HepG2 (cell line): ENCODE measurements around the gene SLC1A4. TPM values are rescaled to one million over a fixed set of nuclear protein-coding genes. Genes with fewer than 3 reads are reported as not detected.
A peak's percentile ranks its signal among the peaks of the same experiment; 100 is the strongest.

ENCODE experiments used
- DNMT3B ChIP-seq: conservative IDR thresholded peaks from 2 replicates; pipeline ENCODE4 v1.6.1; 2016; ENCODE audit warnings: missing biosample characterization, control low read depth
- FOXM1 ChIP-seq: sonication (generic); formaldehyde crosslinking; IDR thresholded peaks from 2 replicates; pipeline ENCODE4 v1.5.0; 2020; ENCODE audit warnings: missing genetic modification reagents
- GPN1 ChIP-seq: sonication (generic); formaldehyde crosslinking; IDR thresholded peaks from 2 replicates; pipeline ENCODE4 v1.5.1; 2020; ENCODE audit warnings: missing genetic modification reagents, borderline replicate concordance
- HOXA7 ChIP-seq: sonication (generic); formaldehyde crosslinking; IDR thresholded peaks from 2 replicates; pipeline ENCODE4 v1.8.1; 2022; ENCODE audit warnings: mild to moderate bottlenecking, missing genetic modification reagents, moderate library complexity
- JDP2 ChIP-seq: sonication (generic); formaldehyde crosslinking; IDR thresholded peaks from 2 replicates; pipeline ENCODE4 v1.8.1; 2022; ENCODE audit warnings: missing genetic modification reagents, borderline replicate concordance
- MEIS1 ChIP-seq: sonication (generic); formaldehyde crosslinking; IDR thresholded peaks from 2 replicates; pipeline ENCODE4 v1.9.0; 2021; ENCODE audit warnings: mild to moderate bottlenecking, missing genetic modification reagents, moderate library complexity, borderline replicate concordance
- NFE2L2 ChIP-seq: fragments of 150-350 bp; IDR thresholded peaks from 2 replicates; pipeline ENCODE4 v1.6.1; 2014; ENCODE audit warnings: low read length
- POGZ ChIP-seq: sonication (generic); formaldehyde crosslinking; IDR thresholded peaks from 2 replicates; pipeline ENCODE4 v1.4.0; 2020; ENCODE audit warnings: mild to moderate bottlenecking, missing genetic modification reagents
- SIX4 ChIP-seq: sonication (generic); formaldehyde crosslinking; IDR thresholded peaks from 2 replicates; pipeline ENCODE4 v1.4.0; 2020; ENCODE audit warnings: missing genetic modification reagents
- SOX5 ChIP-seq: IDR thresholded peaks from 2 replicates; pipeline ENCODE4 v1.6.1; 2016; ENCODE audit warnings: borderline replicate concordance
- ZNF124 ChIP-seq: sonication (generic); formaldehyde crosslinking; IDR thresholded peaks from 2 replicates; pipeline ENCODE4 v1.4.0; 2020; ENCODE audit warnings: missing genetic modification reagents
- ZNF234 ChIP-seq: sonication (generic); formaldehyde crosslinking; conservative IDR thresholded peaks from 2 replicates; pipeline ENCODE4 v1.5.1; 2020; ENCODE audit warnings: mild to moderate bottlenecking, missing genetic modification reagents
- ZNF431 ChIP-seq: sonication (generic); formaldehyde crosslinking; IDR thresholded peaks from 2 replicates; pipeline ENCODE4 v1.9.0; 2022; ENCODE audit warnings: missing genetic modification reagents, low read depth, mild to moderate bottlenecking, borderline replicate concordance
- ZNF558 ChIP-seq: sonication (generic); formaldehyde crosslinking; IDR thresholded peaks from 2 replicates; pipeline ENCODE4 v1.9.0; 2022; ENCODE audit warnings: mild to moderate bottlenecking, missing genetic modification reagents, borderline replicate concordance
- ZNF614 ChIP-seq: IDR thresholded peaks from 2 replicates; pipeline ENCODE4 v1.6.1; 2018; ENCODE audit warnings: missing biosample characterization, missing genetic modification reagents, inconsistent platforms, borderline replicate concordance
- ZNF615 ChIP-seq: sonication (generic); formaldehyde crosslinking; IDR thresholded peaks from 2 replicates; pipeline ENCODE4 v1.5.0; 2020; ENCODE audit warnings: mild to moderate bottlenecking, missing genetic modification reagents, borderline replicate concordance
- ZNF670 ChIP-seq: sonication (generic); formaldehyde crosslinking; IDR thresholded peaks from 2 replicates; pipeline ENCODE4 v1.8.0; 2022; ENCODE audit warnings: mild to moderate bottlenecking, missing genetic modification reagents, borderline replicate concordance
- ZNF777 ChIP-seq: sonication (generic); formaldehyde crosslinking; IDR thresholded peaks from 2 replicates; pipeline ENCODE4 v1.4.0; 2020; ENCODE audit warnings: missing genetic modification reagents
- ZSCAN9 ChIP-seq: IDR thresholded peaks from 2 replicates; pipeline ENCODE4 v1.6.1; 2016; ENCODE audit warnings: borderline replicate concordance
- polyA plus RNA-seq, 8 experiments: library from polyadenylated mRNA; depleted of rRNA in 3 of 8; stranded (reverse) in 7 of 8; unstranded in 1 of 8; fragments of >200 nt; fragmentation: Illumina TruSeq in 4 of 8; extraction: Trizol in 4 of 8; gene quantifications; 2 replicates each; pipeline versions ENCODE4 v1.2.1 to v1.2.3, GENCODE V29; 2011 to 2016; ENCODE audit warnings: low read depth in 4 of 8, missing spikeins in 1 of 8, mixed read lengths in 1 of 8; ENCODE audit not compliant: insufficient read depth in 1 of 8
- total RNA-seq, 5 experiments: library from RNA; depleted of rRNA; stranded (reverse); fragments of >200 nt; fragmentation: Illumina TruSeq; extraction: Trizol; gene quantifications; 2 replicates each; pipeline ENCODE4 v1.2.3, GENCODE V29; 2016; ENCODE audit warnings: low read depth in 1 of 5
- TF ChIP-seq, protein P1 (sequence below): sonication (generic); formaldehyde crosslinking; IDR thresholded peaks from 2 replicates; pipeline ENCODE4 v1.8.0; 2022; ENCODE audit warnings: missing genetic modification reagents, mild to moderate bottlenecking, borderline replicate concordance
- TF ChIP-seq, protein P2 (sequence below): sonication (generic); formaldehyde crosslinking; conservative IDR thresholded peaks from 2 replicates; pipeline ENCODE4 v1.8.0; 2022; ENCODE audit warnings: missing genetic modification reagents
- TF ChIP-seq, protein P3 (sequence below), 2 experiments: sonication (generic) in 1 of 2; formaldehyde crosslinking in 1 of 2; IDR thresholded peaks; 2 replicates each; pipeline versions ENCODE4 v1.4.0 to v1.6.1; 2018 to 2020; ENCODE audit warnings: missing genetic modification reagents in 2 of 2, borderline replicate concordance in 1 of 2, low read depth in 1 of 2, mild to moderate bottlenecking in 1 of 2, missing biosample characterization in 1 of 2
- TF ChIP-seq, protein P4 (sequence below): sonication (generic); formaldehyde crosslinking; conservative IDR thresholded peaks from 2 replicates; pipeline ENCODE4 v1.8.0; 2022; ENCODE audit warnings: mild to moderate bottlenecking, moderate library complexity, missing genetic modification reagents

The SLC1A4 gene
- total and polyA plus RNA-seq, 2 of the 13 experiments (the other 11 are each of a cell fraction or from before 2014, with no cell fraction given) = 21.0 to 39.6 TPM

DNA sequence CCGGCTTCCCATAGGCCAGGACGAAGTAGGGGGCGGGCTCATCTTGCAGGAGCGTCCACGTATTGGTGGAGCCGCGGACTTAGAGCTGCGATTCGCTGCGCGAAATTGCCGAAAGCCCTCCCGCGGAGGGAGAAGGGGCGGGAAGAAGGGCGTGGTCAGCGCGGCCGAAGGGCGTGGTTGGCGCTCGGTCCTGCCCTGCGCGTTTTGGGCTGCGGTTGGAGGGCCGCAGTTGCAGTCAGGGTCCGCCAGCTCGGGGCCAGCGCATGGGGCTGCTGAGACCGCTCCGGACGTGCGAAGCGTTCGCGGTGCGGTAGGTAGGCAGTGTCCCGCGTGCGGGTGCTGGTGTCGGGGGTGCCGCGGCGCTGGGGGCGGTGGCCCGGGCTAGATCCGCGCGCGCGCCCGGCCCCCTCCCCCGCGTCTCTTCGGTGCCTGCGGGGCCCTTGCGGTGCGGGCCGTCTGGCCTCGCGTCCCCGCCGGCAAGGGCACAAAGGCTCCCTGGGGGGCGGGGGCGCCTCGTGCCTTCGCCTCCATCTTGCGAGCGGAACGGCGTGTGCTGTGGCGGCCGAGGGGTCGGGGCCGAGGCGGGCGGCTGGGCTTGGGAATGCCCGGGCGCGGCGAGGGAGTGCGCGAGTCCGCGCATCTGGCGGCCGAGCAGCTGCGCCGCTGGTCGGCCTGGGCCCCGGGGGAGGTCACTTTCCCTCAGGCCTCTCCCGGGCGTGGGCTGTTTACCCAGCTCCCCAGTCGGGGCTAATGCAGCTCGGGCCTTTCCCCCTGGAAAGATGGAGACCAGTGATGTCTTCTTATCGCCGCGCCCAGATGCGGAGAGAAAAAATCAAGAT is 67.2 kb downstream of the SLC1A4 start, which contains the start of gene CEP68 (continued):
- TF ChIP-seq ZNF234 (CRISPR knock-in tag) (no peak), JDP2 (CRISPR knock-in tag) (no peak), POGZ (CRISPR knock-in tag) (no peak; the same call in 1 of the 2 replicates), ZNF670 (CRISPR knock-in tag) (no peak), ZNF558 (peak; percentile 94; the same call in 1 of the 2 replicates), HOXA7 (no peak; the same call in 1 of the 2 replicates), NFE2L2 (no peak), ZNF124 (CRISPR knock-in tag) (no peak; the same call in 1 of the 2 replicates), GPN1 (CRISPR knock-in tag) (0 out of 2 replicates have a peak, but pooled peaks have one; percentile 15), MEIS1 (peak; percentile 26), SIX4 (CRISPR knock-in tag) (peak; percentile 13; the same call in 1 of the 2 replicates), ZNF615 (CRISPR knock-in tag) (no peak), SOX5 (CRISPR knock-in tag) (no peak), DNMT3B (no peak), ZNF614 (CRISPR knock-in tag) (no peak; the same call in 1 of the 2 replicates), ZSCAN9 (CRISPR knock-in tag) (peak; percentile 57; the same call in 1 of the 2 replicates), ZNF431 (CRISPR knock-in tag) (peak; percentile 98), ZNF777 (CRISPR knock-in tag) (peak; percentile 89), FOXM1 (CRISPR knock-in tag) (peak; percentile 70; the same call in 1 of the 2 replicates)
- TF ChIP-seq, protein P1, sequence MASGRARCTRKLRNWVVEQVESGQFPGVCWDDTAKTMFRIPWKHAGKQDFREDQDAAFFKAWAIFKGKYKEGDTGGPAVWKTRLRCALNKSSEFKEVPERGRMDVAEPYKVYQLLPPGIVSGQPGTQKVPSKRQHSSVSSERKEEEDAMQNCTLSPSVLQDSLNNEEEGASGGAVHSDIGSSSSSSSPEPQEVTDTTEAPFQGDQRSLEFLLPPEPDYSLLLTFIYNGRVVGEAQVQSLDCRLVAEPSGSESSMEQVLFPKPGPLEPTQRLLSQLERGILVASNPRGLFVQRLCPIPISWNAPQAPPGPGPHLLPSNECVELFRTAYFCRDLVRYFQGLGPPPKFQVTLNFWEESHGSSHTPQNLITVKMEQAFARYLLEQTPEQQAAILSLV (CRISPR knock-in tag) = peak; percentile 99
- TF ChIP-seq, protein P2, sequence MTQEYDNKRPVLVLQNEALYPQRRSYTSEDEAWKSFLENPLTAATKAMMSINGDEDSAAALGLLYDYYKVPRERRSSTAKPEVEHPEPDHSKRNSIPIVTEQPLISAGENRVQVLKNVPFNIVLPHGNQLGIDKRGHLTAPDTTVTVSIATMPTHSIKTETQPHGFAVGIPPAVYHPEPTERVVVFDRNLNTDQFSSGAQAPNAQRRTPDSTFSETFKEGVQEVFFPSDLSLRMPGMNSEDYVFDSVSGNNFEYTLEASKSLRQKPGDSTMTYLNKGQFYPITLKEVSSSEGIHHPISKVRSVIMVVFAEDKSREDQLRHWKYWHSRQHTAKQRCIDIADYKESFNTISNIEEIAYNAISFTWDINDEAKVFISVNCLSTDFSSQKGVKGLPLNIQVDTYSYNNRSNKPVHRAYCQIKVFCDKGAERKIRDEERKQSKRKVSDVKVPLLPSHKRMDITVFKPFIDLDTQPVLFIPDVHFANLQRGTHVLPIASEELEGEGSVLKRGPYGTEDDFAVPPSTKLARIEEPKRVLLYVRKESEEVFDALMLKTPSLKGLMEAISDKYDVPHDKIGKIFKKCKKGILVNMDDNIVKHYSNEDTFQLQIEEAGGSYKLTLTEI (CRISPR knock-in tag) = no peak
- TF ChIP-seq, protein P3, sequence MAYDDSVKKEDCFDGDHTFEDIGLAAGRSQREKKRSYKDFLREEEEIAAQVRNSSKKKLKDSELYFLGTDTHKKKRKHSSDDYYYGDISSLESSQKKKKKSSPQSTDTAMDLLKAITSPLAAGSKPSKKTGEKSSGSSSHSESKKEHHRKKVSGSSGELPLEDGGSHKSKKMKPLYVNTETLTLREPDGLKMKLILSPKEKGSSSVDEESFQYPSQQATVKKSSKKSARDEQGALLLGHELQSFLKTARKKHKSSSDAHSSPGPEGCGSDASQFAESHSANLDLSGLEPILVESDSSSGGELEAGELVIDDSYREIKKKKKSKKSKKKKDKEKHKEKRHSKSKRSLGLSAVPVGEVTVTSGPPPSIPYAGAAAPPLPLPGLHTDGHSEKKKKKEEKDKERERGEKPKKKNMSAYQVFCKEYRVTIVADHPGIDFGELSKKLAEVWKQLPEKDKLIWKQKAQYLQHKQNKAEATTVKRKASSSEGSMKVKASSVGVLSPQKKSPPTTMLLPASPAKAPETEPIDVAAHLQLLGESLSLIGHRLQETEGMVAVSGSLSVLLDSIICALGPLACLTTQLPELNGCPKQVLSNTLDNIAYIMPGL (CRISPR knock-in tag; IDR thresholded peaks at IDR 0.05; ENCODE audit: borderline replicate concordance in 1 of 2, low read depth in 1 of 2) = peak; percentile 37 to 42; a peak in 2 of 4 replicates
- TF ChIP-seq, protein P4, sequence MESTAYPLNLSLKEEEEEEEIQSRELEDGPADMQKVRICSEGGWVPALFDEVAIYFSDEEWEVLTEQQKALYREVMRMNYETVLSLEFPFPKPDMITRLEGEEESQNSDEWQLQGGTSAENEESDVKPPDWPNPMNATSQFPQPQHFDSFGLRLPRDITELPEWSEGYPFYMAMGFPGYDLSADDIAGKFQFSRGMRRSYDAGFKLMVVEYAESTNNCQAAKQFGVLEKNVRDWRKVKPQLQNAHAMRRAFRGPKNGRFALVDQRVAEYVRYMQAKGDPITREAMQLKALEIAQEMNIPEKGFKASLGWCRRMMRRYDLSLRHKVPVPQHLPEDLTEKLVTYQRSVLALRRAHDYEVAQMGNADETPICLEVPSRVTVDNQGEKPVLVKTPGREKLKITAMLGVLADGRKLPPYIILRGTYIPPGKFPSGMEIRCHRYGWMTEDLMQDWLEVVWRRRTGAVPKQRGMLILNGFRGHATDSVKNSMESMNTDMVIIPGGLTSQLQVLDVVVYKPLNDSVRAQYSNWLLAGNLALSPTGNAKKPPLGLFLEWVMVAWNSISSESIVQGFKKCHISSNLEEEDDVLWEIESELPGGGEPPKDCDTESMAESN (CRISPR knock-in tag) = peak; percentile 86
- TF ChIP-seq, all 625 proteins: peak for 325
